GM19438 (cell line): ENCODE data around the gene RBM47.
"Not testable (repeated sequence)": the region's sequence is repeated elsewhere in the genome, so short reads cannot be mapped to it uniquely, and the experiment has no call there.

Experiments used
- ATAC-seq: cut with Tn5 transposase; IDR thresholded peaks from one replicate; pipeline ENCODE4 v1.9.1; 2021; ENCODE audit warnings: low read depth; ENCODE audit not compliant: unreplicated experiment

The RBM47 gene

GRCh38 chr4:40546506-40546905, 83.2 kb downstream of the RBM47 start:
- ATAC-seq = no peak

DNA sequence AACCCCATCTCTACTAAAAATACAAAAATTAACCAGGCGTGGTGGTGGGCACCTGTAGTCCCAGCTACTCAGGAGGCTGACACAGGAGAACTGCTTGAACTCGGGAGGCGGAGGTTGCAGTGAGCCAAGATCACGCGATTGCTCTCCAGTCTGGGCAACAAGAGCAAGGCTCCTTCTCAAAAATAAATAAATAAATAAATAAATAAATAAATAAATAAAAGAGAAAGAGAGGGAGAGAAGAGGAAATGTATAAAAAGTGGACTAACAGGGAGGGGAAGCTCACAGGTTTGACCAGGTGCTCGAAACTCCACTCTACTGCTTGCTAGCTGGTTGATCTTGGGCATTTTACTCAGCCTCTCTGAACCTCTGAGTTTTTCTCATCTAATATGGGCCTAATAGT, 84.2 kb downstream of the RBM47 start:
- ATAC-seq = not testable (repeated sequence)

GRCh38 chr4:40544221-40544620, 85.4 kb downstream of the RBM47 start:
- no peak for ATAC-seq

- no peak for ATAC-seq
These were observed 88.9 kb downstream of the RBM47 start for GRCh38 chr4:40540800-40541199.

- ATAC-seq = no peak
These were observed 93.6 kb downstream of the RBM47 start for GRCh38 chr4:40536032-40536431.

DNA sequence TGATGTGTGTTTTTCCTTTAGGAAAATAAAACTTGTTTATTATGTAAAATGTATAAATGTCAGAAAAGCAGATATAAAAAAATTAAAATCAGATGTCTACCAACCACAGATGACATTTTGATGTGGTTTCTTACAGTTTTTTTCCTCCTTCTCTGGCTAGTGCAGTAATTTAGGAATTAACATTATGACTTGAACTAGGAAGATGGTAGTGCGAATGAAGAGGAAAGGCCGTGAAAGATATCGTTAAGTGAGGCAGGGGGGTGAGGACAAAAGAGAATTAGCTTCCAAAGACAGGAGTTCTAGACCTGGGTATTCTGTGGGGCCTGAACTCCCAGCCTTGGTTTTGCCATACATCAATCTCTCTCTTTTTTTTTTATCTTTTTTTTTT, 98.0 kb downstream of the RBM47 start:
- ATAC-seq = no peak

DNA sequence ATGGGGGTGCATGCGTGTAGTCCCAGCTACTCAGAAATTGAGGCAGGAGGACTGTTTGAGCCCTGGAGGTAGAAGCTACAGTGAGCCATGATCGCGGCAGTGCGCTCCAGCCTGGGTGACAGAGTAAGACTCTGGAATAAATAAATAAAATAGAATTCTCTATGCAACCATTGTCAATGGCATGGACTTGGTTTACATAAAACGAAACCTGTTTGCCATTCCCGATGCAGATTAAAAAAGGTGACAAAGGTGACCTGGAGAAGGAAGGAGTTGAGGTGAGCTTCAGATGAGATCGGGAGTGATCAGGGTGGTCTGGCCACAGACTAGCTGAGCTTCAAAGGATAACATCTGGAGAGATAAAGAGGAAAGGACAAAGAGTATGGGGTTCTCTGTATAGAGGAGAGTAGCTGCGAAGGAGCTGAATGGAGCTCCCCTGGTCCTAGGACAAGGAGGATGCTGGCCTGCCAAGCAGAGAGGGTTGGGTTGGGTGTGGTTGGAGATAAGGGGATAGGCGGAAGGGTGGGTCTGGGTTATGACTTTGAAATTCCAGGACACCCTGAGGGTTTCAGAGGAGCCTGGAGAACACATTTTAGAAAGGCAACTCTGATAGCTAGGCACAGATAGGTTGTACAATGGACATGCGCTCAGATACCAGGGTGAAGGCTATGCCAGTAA, 98.6 kb downstream of the RBM47 start:
- no peak for ATAC-seq

GRCh38 chr4:40526741-40527140, 102.9 kb downstream of the RBM47 start:
- ATAC-seq = no peak

DNA sequence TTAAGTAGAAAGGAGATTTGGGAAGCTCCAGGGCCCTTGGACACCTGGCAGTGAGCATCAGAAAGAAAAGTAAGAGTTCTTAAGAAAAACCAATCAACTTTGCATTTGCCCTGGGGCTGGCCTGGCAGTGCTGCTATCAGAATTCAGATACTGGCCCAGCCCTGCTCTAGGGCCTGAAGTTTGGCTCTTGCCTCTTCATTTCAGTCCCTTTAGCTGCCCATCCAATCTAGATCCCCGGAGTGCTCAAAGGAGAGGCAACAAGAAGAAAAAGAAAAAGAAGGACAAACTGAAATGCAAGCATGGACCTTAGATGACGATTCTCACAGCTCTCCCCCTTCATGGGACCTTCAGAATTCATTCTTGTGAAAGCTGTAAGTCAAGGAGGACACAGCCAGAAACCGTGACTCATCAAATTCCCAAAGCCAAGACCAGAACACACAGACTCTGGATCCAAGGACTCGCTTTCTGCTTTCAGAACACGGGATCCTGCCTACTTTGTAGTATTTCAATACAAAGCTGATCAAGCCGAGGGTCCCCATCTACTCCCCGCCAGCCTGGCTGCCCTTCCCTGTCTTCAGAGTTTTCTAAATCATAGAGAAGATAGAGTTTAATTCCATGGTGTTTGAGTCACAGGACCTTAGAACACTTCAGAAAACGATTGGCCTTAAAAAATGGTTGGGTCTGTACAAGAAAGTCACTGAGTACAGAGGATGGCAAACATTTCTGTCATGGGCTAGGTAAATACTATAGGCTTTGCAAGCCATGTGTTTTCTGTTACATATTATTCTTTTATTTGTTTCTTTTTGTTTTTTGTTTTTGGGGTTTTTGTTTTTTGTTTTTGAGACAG, 103.7 kb downstream of the RBM47 start:
- no peak for ATAC-seq

GRCh38 chr4:40524366-40525041, 105.2 kb downstream of the RBM47 start:
- no peak for ATAC-seq

- no peak for ATAC-seq
These were observed 106.1 kb downstream of the RBM47 start for GRCh38 chr4:40523581-40523980.

GRCh38 chr4:40521957-40522356, 107.7 kb downstream of the RBM47 start:
- no peak for ATAC-seq

DNA sequence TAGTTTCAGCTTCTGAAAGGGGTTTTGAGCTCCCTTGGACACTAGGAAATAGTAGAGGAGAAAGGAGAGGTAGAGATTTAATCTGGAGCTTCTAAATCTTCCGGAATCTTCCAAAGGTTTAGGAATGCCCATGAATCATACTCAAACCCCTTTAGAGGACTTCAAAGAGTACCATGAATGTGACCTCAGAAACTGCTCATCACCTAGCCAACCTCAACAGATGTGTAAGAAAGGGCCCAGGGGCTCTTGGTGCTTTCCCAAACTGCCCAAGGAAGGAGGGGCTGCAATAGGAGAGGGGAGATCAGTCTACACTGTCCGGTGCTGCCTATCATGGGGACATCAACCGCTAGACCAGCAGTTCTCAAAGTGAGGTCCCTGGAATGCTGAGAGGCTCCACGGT, 109.1 kb downstream of the RBM47 start:
- ATAC-seq = no peak

DNA sequence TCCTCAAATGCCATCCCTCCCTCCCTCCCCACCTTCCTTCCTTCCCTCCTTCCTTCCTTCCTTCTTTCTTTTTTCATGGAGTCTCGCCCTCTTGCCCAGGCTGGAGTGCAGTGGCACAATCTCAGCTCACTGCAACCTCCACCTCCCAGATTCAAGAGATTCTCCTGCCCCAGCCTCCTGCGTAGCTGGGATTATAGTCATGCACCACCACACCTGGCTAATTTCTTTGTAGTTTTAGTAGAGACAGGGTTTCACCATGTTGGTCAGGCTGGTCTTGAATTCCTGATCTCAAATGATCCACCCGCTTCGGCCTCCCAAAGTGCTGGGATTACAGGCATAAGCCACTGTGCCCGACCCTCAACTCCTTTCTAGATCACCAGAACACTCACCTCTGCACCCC, 112.6 kb downstream of the RBM47 start:
- ATAC-seq = not testable (repeated sequence)

- ATAC-seq = no peak
These were observed 113.0 kb downstream of the RBM47 start for GRCh38 chr4:40516651-40517050.

DNA sequence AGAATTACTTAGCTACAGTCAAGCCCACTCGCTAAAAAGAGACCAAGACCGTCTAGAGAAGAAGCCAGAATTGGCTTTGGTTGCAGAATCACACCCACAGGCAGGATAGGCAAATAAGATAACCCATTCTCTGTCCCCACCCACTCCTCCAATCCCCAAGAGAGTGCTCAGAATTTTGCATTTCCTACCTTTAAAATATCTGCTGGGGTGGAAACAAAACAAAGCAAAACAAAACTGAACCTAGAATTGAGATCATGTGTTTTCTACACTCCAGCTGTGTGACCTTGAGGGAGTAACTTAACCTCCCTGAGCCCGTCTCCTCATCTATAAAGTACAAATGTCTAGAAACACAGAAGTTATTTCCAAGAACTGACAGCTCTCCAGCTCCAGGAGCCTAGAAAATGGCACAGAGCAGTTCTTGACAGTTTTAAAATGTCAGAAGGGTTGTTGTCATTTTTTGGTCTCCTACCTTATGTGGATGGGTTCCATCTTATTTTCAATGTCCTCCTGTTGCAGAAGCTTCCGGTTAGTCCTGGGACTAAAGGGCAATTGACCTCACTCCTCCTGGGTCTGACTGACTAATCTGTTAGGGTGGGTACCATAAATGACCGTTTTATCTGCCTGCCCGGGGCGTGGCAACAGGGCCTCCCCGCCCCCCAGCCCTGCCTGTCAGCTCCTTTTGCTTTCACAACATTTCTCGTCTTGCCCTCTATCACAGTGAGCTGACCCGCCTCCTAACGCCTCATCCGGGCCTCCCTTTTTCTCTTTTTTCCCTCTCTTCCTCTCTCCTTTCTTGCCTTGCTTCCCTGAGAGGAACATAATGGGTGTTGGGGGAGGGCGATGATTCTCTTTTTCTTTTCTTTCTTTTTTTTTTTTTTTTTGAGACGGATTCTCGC, 114.0 kb downstream of the RBM47 start:
- ATAC-seq = peak; percentile 91

DNA sequence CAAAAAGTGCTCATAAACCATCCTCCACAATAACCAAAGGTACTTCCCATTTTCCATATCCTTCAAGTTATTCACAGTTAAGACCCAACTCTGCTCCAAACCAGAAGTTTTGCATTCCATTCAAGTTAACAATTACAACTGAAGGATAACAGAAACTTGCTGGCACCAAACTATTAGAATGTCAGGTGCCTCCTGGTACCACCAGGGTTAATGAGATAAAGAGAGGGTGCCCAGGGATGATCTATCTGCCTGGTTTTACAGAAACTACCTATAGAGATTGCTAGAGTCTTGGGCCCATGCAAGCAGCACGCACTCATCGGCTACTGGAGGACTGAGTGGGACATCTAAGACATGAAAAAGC, 114.6 kb downstream of the RBM47 start:
- ATAC-seq = no peak

- ATAC-seq = no peak
These were observed 115.1 kb downstream of the RBM47 start for GRCh38 chr4:40514497-40514951.

- no peak for ATAC-seq
These were observed 118.5 kb downstream of the RBM47 start for GRCh38 chr4:40511036-40511614.

GRCh38 chr4:40507977-40508376, 121.7 kb downstream of the RBM47 start:
- ATAC-seq = no peak
